ENCODE data around the gene C19orf44. TPM values are rescaled to one million over a fixed set of nuclear protein-coding genes. Genes with fewer than 3 reads are reported as not detected.

Gene C19orf44
- total RNA-seq, 5 donors from 2014 or later (not counting 1 experiment from before 2014, with no cell fraction given): 2.3 to 4.6 (median 3.3) TPM

- H3K27me3 ChIP-seq (replicated peaks in 1 of 2; ENCODE audit: control insufficient read depth in 2 of 2, extremely low read depth in 1 of 2, insufficient read depth in 2 of 2, low read length in 1 of 2): no peaks in the 10 kb centered on the region
- Mint-ChIP-seq H3K27ac (no peak overlapping the region), H3K4me1 (peaks cover 7 to 18% (median 10%) of the 10 kb centered on the region in 3 donors), H3K27me3 (no peaks in the 10 kb centered on the region), H3K36me3 (peaks cover 42% of the 10 kb centered on the region), H3K9me3 (no peaks in the 10 kb centered on the region), H3K4me3 (no peak overlapping the region)
- DNase-seq (no peak), ATAC-seq (replicated peaks in 1 of 4) (no peak)
- no peak overlapping the region for H3K4me3 ChIP-seq (ENCODE audit: control insufficient read depth in 1 of 2, extremely low read depth in 1 of 2, low read length in 1 of 2)
- H3K27ac ChIP-seq (ENCODE audit: low read length): no peak overlapping the region
- 98% methylated on average over 4 of the region's 8 CpGs for WGBS (ENCODE audit: insufficient coverage)
- H3K9me3 ChIP-seq: no peaks in the 10 kb centered on the region
- ChIA-PET POLR2A (interaction anchor here in 1 of 2 donors (0.6 kb wide), 1 partner anchor 33 kb away, joined by 3 read pairs; no protein-coding TSS in a partner anchor), CTCF (no interaction called here)
- H3K4me1 ChIP-seq (ENCODE audit: control insufficient read depth in 1 of 2, extremely low read depth in 1 of 2, insufficient read depth in 2 of 2, low read length in 2 of 2): peaks cover 4 to 15% of the 10 kb centered on the region in 2 experiments
- peaks cover 17 to 48% of the 10 kb centered on the region in 2 donors for H3K36me3 ChIP-seq (ENCODE audit: control insufficient read depth in 2 of 2, extremely low read depth in 1 of 2, insufficient read depth in 1 of 2, low read length in 1 of 2)
These were observed 65.2 kb downstream of the C19orf44 start for GRCh38 chr19:16561382-16561781.

- no peak overlapping the region for H3K27ac ChIP-seq (ENCODE audit: low read length)
- DNase-seq (no peak), ATAC-seq (replicated peaks in 1 of 4) (no peak)
- peaks cover 10 to 26% (median 16%) of the 10 kb centered on the region in 3 donors for H3K4me1 Mint-ChIP-seq
- POLR2A ChIA-PET: no interaction called here
- no peaks in the 10 kb centered on the region for H3K9me3 Mint-ChIP-seq
- H3K9me3 ChIP-seq: no peaks in the 10 kb centered on the region
- no peak overlapping the region for H3K4me3 Mint-ChIP-seq
- no peak overlapping the region for H3K4me3 ChIP-seq (ENCODE audit: control insufficient read depth in 1 of 2, extremely low read depth in 1 of 2, low read length in 1 of 2)
- no peaks in the 10 kb centered on the region for H3K27me3 ChIP-seq (replicated peaks in 1 of 2; ENCODE audit: control insufficient read depth in 2 of 2, extremely low read depth in 1 of 2, insufficient read depth in 2 of 2, low read length in 1 of 2)
- 96% methylated on average over 5 of the region's 6 CpGs for WGBS (ENCODE audit: insufficient coverage)
- H3K36me3 Mint-ChIP-seq: peaks cover 44% of the 10 kb centered on the region
- H3K36me3 ChIP-seq (ENCODE audit: control insufficient read depth in 2 of 2, extremely low read depth in 1 of 2, insufficient read depth in 1 of 2, low read length in 1 of 2): peaks cover 15 to 42% of the 10 kb centered on the region in 2 donors
- no peak overlapping the region for H3K27ac Mint-ChIP-seq
- peaks cover 10 to 28% of the 10 kb centered on the region in 2 experiments for H3K4me1 ChIP-seq (ENCODE audit: control insufficient read depth in 1 of 2, extremely low read depth in 1 of 2, insufficient read depth in 2 of 2, low read length in 2 of 2)
- no peaks in the 10 kb centered on the region for H3K27me3 Mint-ChIP-seq
- CTCF ChIA-PET: no interaction called here
These were observed 66.4 kb downstream of the C19orf44 start for GRCh38 chr19:16562608-16563025.

GRCh38 chr19:16564842-16565241, 68.6 kb downstream of the C19orf44 start:
- H3K36me3 Mint-ChIP-seq: peaks cover 46% of the 10 kb centered on the region
- H3K36me3 ChIP-seq (ENCODE audit: control insufficient read depth in 2 of 2, extremely low read depth in 1 of 2, insufficient read depth in 1 of 2, low read length in 1 of 2): peaks cover 15 to 47% of the 10 kb centered on the region in 2 donors
- H3K27ac ChIP-seq (ENCODE audit: low read length): no peak overlapping the region

GRCh38 chr19:16566161-16566560, 70.0 kb downstream of the C19orf44 start:
- ChIA-PET CTCF (interaction anchor here in 1 of 2 donors (0.6 to 1.5 kb wide), 5 partner anchors 18 to 63 kb away, joined by 3 to 11 read pairs (median 3); no protein-coding TSS in a partner anchor), POLR2A (interaction anchor here in 1 of 2 donors (0.5 to 1.2 kb wide), 7 partner anchors 8 to 94 kb away, joined by 3 to 7 read pairs (median 3); partner anchors contain the start of gene CALR3)
- peak overlapping the region; percentile 99 for H3K27ac Mint-ChIP-seq
- H3K27ac ChIP-seq (ENCODE audit: low read length): peak overlapping the region; percentile 84
- H3K36me3 Mint-ChIP-seq: peaks cover 41% of the 10 kb centered on the region
- peaks cover 26 to 52% (median 35%) of the 10 kb centered on the region in 3 donors for H3K4me1 Mint-ChIP-seq
- peak overlapping the region; percentile 69 to 75 (median 74) for H3K4me3 Mint-ChIP-seq
- H3K27me3 Mint-ChIP-seq: no peaks in the 10 kb centered on the region
- peaks cover 10 to 55% of the 10 kb centered on the region in 2 experiments for H3K4me1 ChIP-seq (ENCODE audit: control insufficient read depth in 1 of 2, extremely low read depth in 1 of 2, insufficient read depth in 2 of 2, low read length in 2 of 2)
- no peaks in the 10 kb centered on the region for H3K9me3 ChIP-seq
- DNase-seq (peak; percentile 64 to 95 (median 87)), ATAC-seq (replicated peaks in 1 of 4) (peak; percentile 99 to 100 (median 100))
- WGBS (ENCODE audit: insufficient coverage): 4% methylated on average over 10 of the region's 10 CpGs
- no peaks in the 10 kb centered on the region for H3K27me3 ChIP-seq (replicated peaks in 1 of 2; ENCODE audit: control insufficient read depth in 2 of 2, extremely low read depth in 1 of 2, insufficient read depth in 2 of 2, low read length in 1 of 2)
- H3K4me3 ChIP-seq (ENCODE audit: control insufficient read depth in 1 of 2, extremely low read depth in 1 of 2, low read length in 1 of 2): peak overlapping the region in 1 of 2 donors; percentile 32
- H3K9me3 Mint-ChIP-seq: no peaks in the 10 kb centered on the region
- H3K36me3 ChIP-seq (ENCODE audit: control insufficient read depth in 2 of 2, extremely low read depth in 1 of 2, insufficient read depth in 1 of 2, low read length in 1 of 2): peaks cover 8 to 46% of the 10 kb centered on the region in 2 donors

More at GRCh38 chr19:16564842-16565241, 68.6 kb downstream of the C19orf44 start:
- Mint-ChIP-seq H3K4me3 (peak overlapping the region in 1 of 3 donors; percentile 27), H3K27ac (peak overlapping the region; percentile 39 to 65), H3K27me3 (no peaks in the 10 kb centered on the region), H3K4me1 (peaks cover 22 to 39% (median 24%) of the 10 kb centered on the region in 3 donors), H3K9me3 (no peaks in the 10 kb centered on the region)
- Histone ChIP-seq H3K4me3 (ENCODE audit: control insufficient read depth in 1 of 2, extremely low read depth in 1 of 2, low read length in 1 of 2) (no peak overlapping the region), H3K9me3 (no peaks in the 10 kb centered on the region), H3K27me3 (replicated peaks in 1 of 2; ENCODE audit: control insufficient read depth in 2 of 2, extremely low read depth in 1 of 2, insufficient read depth in 2 of 2, low read length in 1 of 2) (no peaks in the 10 kb centered on the region), H3K4me1 (ENCODE audit: control insufficient read depth in 1 of 2, extremely low read depth in 1 of 2, insufficient read depth in 2 of 2, low read length in 2 of 2) (peaks cover 10 to 43% of the 10 kb centered on the region in 2 experiments)
- POLR2A ChIA-PET: no interaction called here
- no peak for ATAC-seq (replicated peaks in 1 of 4)
- 90% methylated on average over 2 of the region's 7 CpGs for WGBS (ENCODE audit: insufficient coverage)
- DNase-seq: no peak
- CTCF ChIA-PET: no interaction called here

GRCh38 chr19:16566702-16567101, 70.5 kb downstream of the C19orf44 start:
- Histone ChIP-seq H3K36me3 (ENCODE audit: control insufficient read depth in 2 of 2, extremely low read depth in 1 of 2, insufficient read depth in 1 of 2, low read length in 1 of 2) (peaks cover 2 to 41% of the 10 kb centered on the region in 2 donors), H3K4me3 (ENCODE audit: control insufficient read depth in 1 of 2, extremely low read depth in 1 of 2, low read length in 1 of 2) (peak overlapping the region in 1 of 2 donors; percentile 32), H3K27ac (ENCODE audit: low read length) (peak overlapping the region; percentile 84), H3K9me3 (no peaks in the 10 kb centered on the region), H3K27me3 (replicated peaks in 1 of 2; ENCODE audit: control insufficient read depth in 2 of 2, extremely low read depth in 1 of 2, insufficient read depth in 2 of 2, low read length in 1 of 2) (no peaks in the 10 kb centered on the region), H3K4me1 (ENCODE audit: control insufficient read depth in 1 of 2, extremely low read depth in 1 of 2, insufficient read depth in 2 of 2, low read length in 2 of 2) (peaks cover 10 to 61% of the 10 kb centered on the region in 2 experiments)
- WGBS (ENCODE audit: insufficient coverage): no CpG with 5 or more reads among the region's 5 CpGs
- H3K4me1 Mint-ChIP-seq: peaks cover 32 to 57% (median 40%) of the 10 kb centered on the region in 3 donors
- H3K27me3 Mint-ChIP-seq: no peaks in the 10 kb centered on the region
- DNase-seq (no peak), ATAC-seq (replicated peaks in 1 of 4) (no peak)
- ChIA-PET CTCF (interaction anchor here in 1 of 2 donors (0.8 to 1.5 kb wide), 5 partner anchors 17 to 27 kb away, joined by 3 to 11 read pairs (median 5); no protein-coding TSS in a partner anchor), POLR2A (interaction anchor here in 1 of 2 donors (0.8 to 1.2 kb wide), 6 partner anchors 7 to 94 kb away, joined by 3 to 7 read pairs (median 4); partner anchors contain the start of gene CALR3)
- peaks cover 36% of the 10 kb centered on the region for H3K36me3 Mint-ChIP-seq
- no peaks in the 10 kb centered on the region for H3K9me3 Mint-ChIP-seq
- H3K4me3 Mint-ChIP-seq: peak overlapping the region; percentile 69 to 75 (median 74)
- peak overlapping the region; percentile 99 for H3K27ac Mint-ChIP-seq

GRCh38 chr19:16569609-16570320, 73.6 kb downstream of the C19orf44 start:
- CTCF ChIA-PET: no interaction called here
- 97% methylated on average over 17 of the region's 17 CpGs for WGBS (ENCODE audit: insufficient coverage)

More at GRCh38 chr19:16569609-16570320, 73.6 kb downstream of the C19orf44 start:
- Mint-ChIP-seq H3K27me3 (no peaks in the 10 kb centered on the region), H3K9me3 (no peaks in the 10 kb centered on the region), H3K36me3 (peaks cover 17% of the 10 kb centered on the region), H3K4me3 (peak overlapping the region in 2 of 3 donors; percentile 77 to 80), H3K4me1 (peaks cover 57 to 73% (median 60%) of the 10 kb centered on the region in 3 donors), H3K27ac (peak overlapping the region in 1 of 2 donors; percentile 34)
- Histone ChIP-seq H3K9me3 (no peaks in the 10 kb centered on the region), H3K27me3 (replicated peaks in 1 of 2; ENCODE audit: control insufficient read depth in 2 of 2, extremely low read depth in 1 of 2, insufficient read depth in 2 of 2, low read length in 1 of 2) (no peaks in the 10 kb centered on the region), H3K4me3 (ENCODE audit: control insufficient read depth in 1 of 2, extremely low read depth in 1 of 2, low read length in 1 of 2) (no peak overlapping the region), H3K27ac (ENCODE audit: low read length) (no peak overlapping the region), H3K36me3 (ENCODE audit: control insufficient read depth in 2 of 2, extremely low read depth in 1 of 2, insufficient read depth in 1 of 2, low read length in 1 of 2) (peaks cover 0 to 24% of the 10 kb centered on the region in 2 donors), H3K4me1 (ENCODE audit: control insufficient read depth in 1 of 2, extremely low read depth in 1 of 2, insufficient read depth in 2 of 2, low read length in 2 of 2) (peaks cover 29 to 84% of the 10 kb centered on the region in 2 experiments)
- POLR2A ChIA-PET: no interaction called here
- DNase-seq: no peak
- ATAC-seq (replicated peaks in 1 of 4): no peak

Data from T-cell (primary cell).